Osteoblast (primary cell): ENCODE measurements around the gene DHX35. TPM values are rescaled to one million over a fixed set of nuclear protein-coding genes. Genes with fewer than 3 reads are reported as not detected.
A peak's percentile ranks its signal among the peaks of the same experiment; 100 is the strongest.

ENCODE experiments used
- DNase-seq: peaks from one replicate; pipeline ENCODE4 v3.0.0; 2011; ENCODE audit warnings: low spot score, mixed read lengths; ENCODE audit not compliant: insufficient read length; ENCODE audit errors: missing footprints
- H2AFZ ChIP-seq: 2 replicates; pipeline ENCODE4 v1.6.0; 2011; ENCODE audit warnings: mild to moderate bottlenecking, low read length
- H3K27ac ChIP-seq: 2 replicates; pipeline ENCODE4 v1.5.1; 2011; ENCODE audit warnings: mild to moderate bottlenecking, low read depth, low read length, moderate library complexity
- H3K27me3 ChIP-seq: 2 replicates; pipeline ENCODE4 v1.6.0; 2012; ENCODE audit warnings: mild to moderate bottlenecking, control low read depth, inconsistent platforms, low read length, moderate library complexity; ENCODE audit not compliant: insufficient read depth
- H3K36me3 ChIP-seq: 2 replicates; pipeline ENCODE4 v1.5.1; 2011; ENCODE audit warnings: mild to moderate bottlenecking, low read length, control low read depth, moderate library complexity; ENCODE audit not compliant: insufficient read depth
- H3K4me1 ChIP-seq: 2 replicates; pipeline ENCODE4 v1.5.1; 2011; ENCODE audit warnings: mild to moderate bottlenecking, low read length, control low read depth, moderate library complexity; ENCODE audit not compliant: insufficient read depth
- H3K4me2 ChIP-seq: 2 replicates; pipeline ENCODE4 v1.6.0; 2011; ENCODE audit warnings: mild to moderate bottlenecking, low read length; ENCODE audit not compliant: insufficient read depth
- H3K4me3 ChIP-seq: fragments of 200-600 bp; sonication (generic); 3 replicates; pipeline ENCODE4 v1.5.1; 2012; ENCODE audit warnings: mild to moderate bottlenecking, low read length, inconsistent platforms; ENCODE audit not compliant: insufficient read depth
- H3K79me2 ChIP-seq: 2 replicates; pipeline ENCODE4 v1.6.0; 2012; ENCODE audit warnings: mild to moderate bottlenecking, low read length, control low read depth, inconsistent platforms; ENCODE audit not compliant: insufficient read depth
- H3K9me3 ChIP-seq: 2 replicates; pipeline ENCODE4 v1.5.1; 2011; ENCODE audit warnings: low read depth, low read length, control low read depth
- H4K20me1 ChIP-seq: 2 replicates; pipeline ENCODE4 v1.6.0; 2012; ENCODE audit warnings: mild to moderate bottlenecking, low read length, control low read depth; ENCODE audit not compliant: insufficient read depth
- CTCF ChIP-seq: IDR thresholded peaks from 2 replicates; pipeline ENCODE4 v1.5.1; 2011; ENCODE audit warnings: mild to moderate bottlenecking, low read depth, low read length, moderate library complexity; ENCODE audit errors: extremely low read depth
- total RNA-seq: library from RNA; depleted of rRNA; stranded (reverse); fragments of >200 nt; gene quantifications from 2 replicates; pipeline ENCODE4 v1.2.3, GENCODE V29; 2012

DHX35 gene
- total RNA-seq, 1 donor, result 10.5 TPM

- TF ChIP-seq CTCF, result no peak
- H3K4me2 ChIP-seq, result no peak overlapping the region
- no peaks in the 10 kb centered on the region for H3K9me3 ChIP-seq
These were observed 96.9 kb downstream of the DHX35 start for GRCh38 chr20:39059036-39059435.

GRCh38 chr20:39066471-39067242 lies 104.5 kb downstream of the DHX35 start:
- Histone ChIP-seq H3K4me1 (peaks cover 12% of the 10 kb centered on the region), H3K79me2 (no peaks in the 10 kb centered on the region), H2AFZ (no peak overlapping the region), H4K20me1 (no peaks in the 10 kb centered on the region), H3K27me3 (no peaks in the 10 kb centered on the region), H3K27ac (no peak overlapping the region), H3K4me3 (no peak overlapping the region), H3K9me3 (no peaks in the 10 kb centered on the region), H3K4me2 (no peak overlapping the region), H3K36me3 (no peaks in the 10 kb centered on the region)
- DNase-seq, result peak; percentile 4
- no peak for TF ChIP-seq CTCF

More at GRCh38 chr20:39059036-39059435, 96.9 kb downstream of the DHX35 start:
- H3K4me1 ChIP-seq, result no peaks in the 10 kb centered on the region
- no peak overlapping the region for H3K27ac ChIP-seq
- H2AFZ ChIP-seq, result no peak overlapping the region
- no peak overlapping the region for H3K4me3 ChIP-seq
- H3K36me3 ChIP-seq, result no peaks in the 10 kb centered on the region
- H3K79me2 ChIP-seq, result no peaks in the 10 kb centered on the region
- peak; percentile 31 for DNase-seq
- no peaks in the 10 kb centered on the region for H4K20me1 ChIP-seq
- H3K27me3 ChIP-seq, result peaks cover 9% of the 10 kb centered on the region

- peaks cover 12% of the 10 kb centered on the region for H3K4me1 ChIP-seq
- H3K9me3 ChIP-seq, result no peaks in the 10 kb centered on the region
- H3K36me3 ChIP-seq, result no peaks in the 10 kb centered on the region
- no peak for DNase-seq
- H3K27ac ChIP-seq, result no peak overlapping the region
- no peak overlapping the region for H2AFZ ChIP-seq
- H4K20me1 ChIP-seq, result no peaks in the 10 kb centered on the region
- no peak for TF ChIP-seq CTCF
- no peaks in the 10 kb centered on the region for H3K79me2 ChIP-seq
- H3K4me3 ChIP-seq, result no peak overlapping the region
- H3K4me2 ChIP-seq, result no peak overlapping the region
- no peaks in the 10 kb centered on the region for H3K27me3 ChIP-seq
These were observed 105.5 kb downstream of the DHX35 start for GRCh38 chr20:39067526-39068216.

GRCh38 chr20:39069976-39070375 lies 107.8 kb downstream of the DHX35 start:
- DNase-seq, result peak; percentile 79
- H3K79me2 ChIP-seq, result no peaks in the 10 kb centered on the region
- no peaks in the 10 kb centered on the region for H3K9me3 ChIP-seq
- no peaks in the 10 kb centered on the region for H4K20me1 ChIP-seq
- peaks cover 12% of the 10 kb centered on the region for H3K4me1 ChIP-seq
- H3K27me3 ChIP-seq, result peaks cover 16% of the 10 kb centered on the region
- no peak for TF ChIP-seq CTCF
- H3K4me2 ChIP-seq, result peak overlapping the region; percentile 22
- no peak overlapping the region for H3K27ac ChIP-seq
- H2AFZ ChIP-seq, result peak overlapping the region; percentile 15
- H3K36me3 ChIP-seq, result no peaks in the 10 kb centered on the region
- H3K4me3 ChIP-seq, result no peak overlapping the region
